Measurements from ENCODE around the gene B3GNT4.
A peak's percentile ranks its signal among the peaks of the same experiment; 100 is the strongest.
"Not testable (repeated sequence)": the region's sequence is repeated elsewhere in the genome, so short reads cannot be mapped to it uniquely, and the experiment has no call there.

The B3GNT4 gene

DNA sequence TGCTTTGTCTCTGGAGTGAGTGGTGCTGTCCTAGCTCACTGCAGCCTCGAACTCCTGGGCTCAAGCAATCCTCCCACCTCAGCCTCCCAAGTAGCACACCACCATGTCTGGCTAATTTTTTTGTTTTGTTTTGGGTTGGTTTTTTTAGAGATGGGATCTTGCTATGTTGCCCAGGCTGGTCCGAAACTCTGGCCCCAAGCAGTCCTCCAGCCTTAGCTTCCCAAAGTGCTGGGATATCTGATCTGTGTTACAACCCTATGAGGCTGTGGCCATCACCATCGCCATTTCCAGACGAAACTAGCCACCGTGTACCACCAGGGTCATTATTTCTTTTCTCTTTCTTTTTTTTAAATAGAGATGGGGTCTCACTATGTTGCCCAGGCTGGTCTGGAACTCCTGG is 32.1 kb upstream of the B3GNT4 start:
- no peak overlapping the region for H3K27ac Mint-ChIP-seq
- DNase-seq: no peak
- H3K36me3 Mint-ChIP-seq (ENCODE audit: low read depth): no peaks in the 10 kb centered on the region
- H3K9me3 Mint-ChIP-seq: no peaks in the 10 kb centered on the region
- no peak overlapping the region for H3K4me3 Mint-ChIP-seq
- peaks cover 10% of the 10 kb centered on the region for H3K27me3 Mint-ChIP-seq (ENCODE audit: low read depth, poor library complexity)
- TF ChIP-seq, protein P1, sequence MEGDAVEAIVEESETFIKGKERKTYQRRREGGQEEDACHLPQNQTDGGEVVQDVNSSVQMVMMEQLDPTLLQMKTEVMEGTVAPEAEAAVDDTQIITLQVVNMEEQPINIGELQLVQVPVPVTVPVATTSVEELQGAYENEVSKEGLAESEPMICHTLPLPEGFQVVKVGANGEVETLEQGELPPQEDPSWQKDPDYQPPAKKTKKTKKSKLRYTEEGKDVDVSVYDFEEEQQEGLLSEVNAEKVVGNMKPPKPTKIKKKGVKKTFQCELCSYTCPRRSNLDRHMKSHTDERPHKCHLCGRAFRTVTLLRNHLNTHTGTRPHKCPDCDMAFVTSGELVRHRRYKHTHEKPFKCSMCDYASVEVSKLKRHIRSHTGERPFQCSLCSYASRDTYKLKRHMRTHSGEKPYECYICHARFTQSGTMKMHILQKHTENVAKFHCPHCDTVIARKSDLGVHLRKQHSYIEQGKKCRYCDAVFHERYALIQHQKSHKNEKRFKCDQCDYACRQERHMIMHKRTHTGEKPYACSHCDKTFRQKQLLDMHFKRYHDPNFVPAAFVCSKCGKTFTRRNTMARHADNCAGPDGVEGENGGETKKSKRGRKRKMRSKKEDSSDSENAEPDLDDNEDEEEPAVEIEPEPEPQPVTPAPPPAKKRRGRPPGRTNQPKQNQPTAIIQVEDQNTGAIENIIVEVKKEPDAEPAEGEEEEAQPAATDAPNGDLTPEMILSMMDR (IDR thresholded peaks at IDR 0.05): no peak
- peaks cover 24% of the 10 kb centered on the region for H3K4me1 Mint-ChIP-seq

DNA sequence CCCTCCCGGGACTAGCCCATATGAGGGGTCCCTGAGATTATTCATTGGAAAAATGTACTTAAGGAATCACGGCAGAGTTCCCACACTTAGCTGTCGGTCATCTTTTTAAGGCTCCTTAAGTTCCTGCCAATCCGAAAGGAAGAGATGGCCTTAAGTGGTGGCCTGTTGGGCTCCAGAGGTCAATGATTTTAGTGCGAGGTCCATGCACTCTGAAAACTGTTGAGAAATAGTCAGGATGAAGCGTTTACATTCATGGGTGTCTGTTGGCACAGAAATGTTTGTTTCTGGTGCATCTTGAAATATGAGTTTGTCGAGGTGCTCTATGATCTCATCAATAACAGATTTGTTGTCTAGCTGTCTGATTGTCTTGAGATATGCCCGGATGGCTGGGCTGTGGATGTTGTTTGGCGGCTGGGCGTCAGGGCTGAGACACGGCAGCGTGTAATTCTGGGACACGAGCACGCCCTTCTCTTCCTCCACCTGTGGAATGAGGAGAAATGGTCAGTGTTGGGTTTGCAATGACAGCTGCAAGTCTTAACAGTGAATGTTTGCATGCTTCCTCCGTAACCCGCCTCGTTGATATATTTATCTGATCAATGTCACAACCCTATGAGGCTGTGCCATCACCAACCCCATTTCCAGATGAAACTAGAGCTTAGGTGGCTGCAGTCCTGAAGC is 31.1 kb upstream of the B3GNT4 start:
- TF ChIP-seq, protein P1 (IDR thresholded peaks at IDR 0.05): no peak
- Mint-ChIP-seq H3K4me3 (no peak overlapping the region), H3K27ac (no peak overlapping the region), H3K36me3 (ENCODE audit: low read depth) (no peaks in the 10 kb centered on the region), H3K9me3 (no peaks in the 10 kb centered on the region), H3K27me3 (ENCODE audit: low read depth, poor library complexity) (peaks cover 10% of the 10 kb centered on the region), H3K4me1 (peaks cover 15% of the 10 kb centered on the region)
- DNase-seq: no peak

GRCh38 chr12:122174155-122174845 is 29.2 kb upstream of the B3GNT4 start, which contains the start of gene IL31:
IL31 (minus strand) TSS chr12:122174221; CDS start chr12:122174172, 49 bp downstream.
- Mint-ChIP-seq H3K27ac (no peak within 1 kb of the TSS), H3K4me3 (no peak within 1 kb of the TSS), H3K27me3 (ENCODE audit: low read depth, poor library complexity) (peaks cover 14% of the 10 kb centered on the region), H3K36me3 (ENCODE audit: low read depth) (no peaks in the 10 kb centered on the region), H3K4me1 (peaks cover 17% of the 10 kb centered on the region), H3K9me3 (no peaks in the 10 kb centered on the region)
- TF ChIP-seq, protein P1 (IDR thresholded peaks at IDR 0.05): no peak
- no peak for DNase-seq

DNA sequence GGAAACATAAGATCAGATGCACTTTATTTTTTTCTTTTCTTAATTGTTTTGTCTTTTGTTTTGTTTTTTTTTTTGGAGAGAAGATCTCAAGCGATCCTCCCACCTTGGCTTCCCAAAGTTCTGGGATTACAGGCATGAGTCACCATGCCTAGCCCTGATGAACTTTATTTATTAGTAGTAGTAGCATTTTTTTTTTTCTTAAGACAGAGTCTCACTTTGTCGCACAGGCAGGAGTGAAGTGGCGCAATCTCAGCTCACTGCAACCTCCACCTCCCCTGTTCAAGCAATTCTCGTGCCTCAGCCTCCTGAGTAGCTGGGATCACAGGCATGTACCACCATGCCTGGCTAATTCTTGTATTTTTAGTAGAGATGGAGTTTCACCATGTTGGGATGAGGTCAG is 27.0 kb upstream of the B3GNT4 start:
- H3K9me3 Mint-ChIP-seq; DNase-seq; H3K27ac Mint-ChIP-seq; H3K4me3 Mint-ChIP-seq; H3K36me3 Mint-ChIP-seq (ENCODE audit: low read depth): not testable (repeated sequence)
- Mint-ChIP-seq H3K27me3 (ENCODE audit: low read depth, poor library complexity) (peaks cover 18% of the 10 kb centered on the region), H3K4me1 (peaks cover 19% of the 10 kb centered on the region)

GRCh38 chr12:122182887-122183587 is 20.5 kb upstream of the B3GNT4 start, which contains the start of gene LRRC43:
LRRC43 (plus strand) TSS chr12:122183123; CDS start chr12:122183145, 22 bp downstream.
- peak; percentile 78 for DNase-seq
- H3K36me3 Mint-ChIP-seq (ENCODE audit: low read depth): no peaks in the 10 kb centered on the region
- H3K9me3 Mint-ChIP-seq: no peaks in the 10 kb centered on the region
- H3K27ac Mint-ChIP-seq: no peak within 1 kb of the TSS
- TF ChIP-seq, protein P1 (IDR thresholded peaks at IDR 0.05): no peak
- peaks cover 22% of the 10 kb centered on the region for H3K4me1 Mint-ChIP-seq
- peak within 1 kb of the TSS; percentile 80 for H3K4me3 Mint-ChIP-seq
- peaks cover 45% of the 10 kb centered on the region for H3K27me3 Mint-ChIP-seq (ENCODE audit: low read depth, poor library complexity)

GRCh38 chr12:122183588-122183940 is 19.9 kb upstream of the B3GNT4 start:
- TF ChIP-seq, protein P1 (IDR thresholded peaks at IDR 0.05): no peak
- no peaks in the 10 kb centered on the region for H3K36me3 Mint-ChIP-seq (ENCODE audit: low read depth)
- H3K4me3 Mint-ChIP-seq: peak overlapping the region; percentile 73

More at GRCh38 chr12:122183588-122183940, 19.9 kb upstream of the B3GNT4 start:
- H3K4me1 Mint-ChIP-seq: peaks cover 22% of the 10 kb centered on the region
- H3K27me3 Mint-ChIP-seq (ENCODE audit: low read depth, poor library complexity): peaks cover 43% of the 10 kb centered on the region
- H3K9me3 Mint-ChIP-seq: no peaks in the 10 kb centered on the region
- no peak overlapping the region for H3K27ac Mint-ChIP-seq
- DNase-seq: no peak
